ENCODE measurements around the gene DEDD2.

The DEDD2 gene

GRCh38 chr19:42230571-42230970, 13.1 kb upstream of the DEDD2 start:
- H3K4me3 ChIP-seq (ENCODE audit: control insufficient read depth, low read depth, low read length): no peak overlapping the region
- DNase-seq (ENCODE audit: low read depth): no peak
- TF ChIP-seq CTCF (IDR thresholded peaks at IDR 0.05; ENCODE audit: control insufficient read depth, insufficient read depth, low read depth, low read length, missing control alignments): no peak

DNA sequence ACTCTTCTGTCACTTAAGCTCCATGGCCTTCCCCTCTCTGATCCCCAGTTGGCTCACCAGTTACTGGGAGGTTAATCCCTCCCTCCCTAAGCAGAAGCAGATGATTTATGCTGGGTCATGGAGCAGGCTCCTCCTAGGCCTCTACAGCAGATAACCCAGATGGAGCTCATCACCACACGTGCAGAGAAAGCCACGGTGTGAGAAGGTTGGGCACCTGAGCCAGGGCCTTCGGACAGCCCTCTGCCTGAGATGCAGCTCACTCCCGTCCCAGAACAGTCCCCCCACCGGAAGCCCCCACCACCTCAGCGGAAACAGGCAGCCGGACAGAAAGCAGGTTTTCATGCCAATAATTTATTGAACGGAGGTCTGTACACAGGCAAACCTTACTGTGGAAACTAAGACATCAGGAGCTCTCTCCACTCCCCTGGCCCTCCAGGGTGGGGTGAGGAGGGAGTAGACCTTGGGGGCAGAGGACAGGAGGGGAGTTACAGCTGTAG, 12.4 kb upstream of the DEDD2 start:
- TF ChIP-seq CTCF (IDR thresholded peaks at IDR 0.05; ENCODE audit: control insufficient read depth, insufficient read depth, low read depth, low read length, missing control alignments): no peak
- H3K4me3 ChIP-seq (ENCODE audit: control insufficient read depth, low read depth, low read length): no peak overlapping the region
- DNase-seq (ENCODE audit: low read depth): no peak

DNA sequence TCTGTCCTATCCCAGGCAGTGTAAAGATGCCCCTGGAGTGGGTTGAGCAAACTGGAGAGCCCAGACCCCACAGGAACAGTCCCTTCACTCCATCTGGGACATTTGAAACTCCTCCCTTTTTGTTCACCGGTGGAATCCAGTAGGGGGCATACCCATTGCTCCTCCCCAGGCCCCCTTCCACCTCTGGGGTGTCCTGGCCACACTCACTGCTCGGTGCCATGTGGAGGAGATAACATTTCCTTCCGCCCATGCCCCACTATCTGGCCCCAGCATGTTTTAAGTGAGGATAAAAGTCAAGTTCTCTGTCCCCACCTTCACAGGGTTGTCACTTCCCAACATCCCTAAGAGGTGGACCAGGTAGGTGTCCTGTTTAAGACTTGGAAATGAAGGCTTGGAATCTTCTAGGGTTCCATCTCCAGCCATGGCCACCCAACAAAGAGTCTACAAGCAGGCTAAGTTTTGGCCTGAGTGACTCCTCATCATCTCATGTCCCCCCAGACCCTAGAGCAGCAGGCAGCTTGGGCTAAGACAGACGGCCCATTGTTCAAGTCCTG, 11.9 kb upstream of the DEDD2 start:
- DNase-seq (ENCODE audit: low read depth): no peak

GRCh38 chr19:42228641-42229040, 11.2 kb upstream of the DEDD2 start:
- no peak overlapping the region for H3K4me3 ChIP-seq (ENCODE audit: control insufficient read depth, low read depth, low read length)
- no peak for DNase-seq (ENCODE audit: low read depth)
- TF ChIP-seq CTCF (IDR thresholded peaks at IDR 0.05; ENCODE audit: control insufficient read depth, insufficient read depth, low read depth, low read length, missing control alignments): no peak

More for the DNA sequence above, 11.9 kb upstream of the DEDD2 start:
- TF ChIP-seq CTCF (IDR thresholded peaks at IDR 0.05; ENCODE audit: control insufficient read depth, insufficient read depth, low read depth, low read length, missing control alignments): no peak
- no peak overlapping the region for H3K4me3 ChIP-seq (ENCODE audit: control insufficient read depth, low read depth, low read length)

GRCh38 chr19:42226886-42227285, 9.4 kb upstream of the DEDD2 start:
- no peak overlapping the region for H3K4me3 ChIP-seq (ENCODE audit: control insufficient read depth, low read depth, low read length)
- no peak for TF ChIP-seq CTCF (IDR thresholded peaks at IDR 0.05; ENCODE audit: control insufficient read depth, insufficient read depth, low read depth, low read length, missing control alignments)
- no peak for DNase-seq (ENCODE audit: low read depth)

DNA sequence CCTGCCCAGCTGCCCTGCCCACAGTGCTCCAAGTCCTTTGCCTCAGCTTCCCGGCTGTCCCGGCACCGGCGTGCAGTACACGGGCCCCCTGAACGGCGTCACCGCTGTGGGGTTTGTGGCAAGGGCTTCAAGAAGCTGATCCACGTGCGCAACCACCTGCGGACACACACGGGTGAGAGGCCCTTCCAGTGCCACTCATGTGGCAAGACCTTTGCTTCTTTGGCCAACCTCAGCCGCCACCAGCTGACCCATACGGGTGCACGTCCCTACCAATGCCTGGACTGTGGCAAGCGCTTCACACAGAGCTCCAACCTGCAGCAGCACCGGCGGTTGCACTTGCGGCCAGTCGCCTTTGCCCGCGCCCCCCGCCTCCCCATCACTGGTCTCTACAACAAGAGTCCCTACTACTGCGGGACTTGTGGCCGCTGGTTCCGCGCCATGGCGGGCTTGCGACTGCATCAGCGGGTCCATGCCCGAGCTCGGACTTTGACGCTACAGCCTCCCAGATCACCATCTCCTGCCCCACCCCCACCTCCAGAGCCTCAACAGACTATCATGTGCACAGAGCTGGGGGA, 8.3 kb upstream of the DEDD2 start:
- no peak for TF ChIP-seq CTCF (IDR thresholded peaks at IDR 0.05; ENCODE audit: control insufficient read depth, insufficient read depth, low read depth, low read length, missing control alignments)
- no peak for DNase-seq (ENCODE audit: low read depth)

More for the DNA sequence above, 8.3 kb upstream of the DEDD2 start:
- H3K4me3 ChIP-seq (ENCODE audit: control insufficient read depth, low read depth, low read length): no peak overlapping the region
